Duodenal mucosa (tissue), 2 donors: ENCODE data around the gene SLC45A3.

Source experiments
- H3K27ac ChIP-seq: one replicate; pipeline ENCODE4 v1.7.0; 2013; ENCODE audit warnings: low read depth, low read length
- H3K27me3 ChIP-seq, 2 donors: one replicate each; pipeline ENCODE4 v1.7.0; 2013; ENCODE audit warnings: low read length in 2 of 2, control low read depth in 1 of 2; ENCODE audit not compliant: insufficient read depth in 2 of 2, control insufficient read depth in 1 of 2
- H3K36me3 ChIP-seq, 2 donors: one replicate each; pipeline ENCODE4 v1.7.0; 2013; ENCODE audit warnings: low read length in 2 of 2, control low read depth in 1 of 2; ENCODE audit not compliant: insufficient read depth in 2 of 2, control insufficient read depth in 1 of 2
- H3K4me1 ChIP-seq, 2 donors: one replicate each; pipeline ENCODE4 v1.7.0; 2013; ENCODE audit warnings: low read length in 2 of 2, control low read depth in 1 of 2; ENCODE audit not compliant: insufficient read depth in 2 of 2, control insufficient read depth in 1 of 2
- H3K4me3 ChIP-seq, 2 donors: one replicate each; pipeline ENCODE4 v1.7.0; 2013; ENCODE audit warnings: low read length in 2 of 2, low read depth in 1 of 2
- H3K9ac ChIP-seq, 2 donors: one replicate each; pipeline ENCODE4 v1.7.0; 2013; ENCODE audit warnings: low read length in 2 of 2, low read depth in 1 of 2
- H3K9me3 ChIP-seq, 2 donors: one replicate each; pipeline ENCODE4 v1.7.0; 2013; ENCODE audit warnings: low read length in 2 of 2, control low read depth in 1 of 2; ENCODE audit not compliant: control insufficient read depth in 1 of 2

The SLC45A3 gene

DNA sequence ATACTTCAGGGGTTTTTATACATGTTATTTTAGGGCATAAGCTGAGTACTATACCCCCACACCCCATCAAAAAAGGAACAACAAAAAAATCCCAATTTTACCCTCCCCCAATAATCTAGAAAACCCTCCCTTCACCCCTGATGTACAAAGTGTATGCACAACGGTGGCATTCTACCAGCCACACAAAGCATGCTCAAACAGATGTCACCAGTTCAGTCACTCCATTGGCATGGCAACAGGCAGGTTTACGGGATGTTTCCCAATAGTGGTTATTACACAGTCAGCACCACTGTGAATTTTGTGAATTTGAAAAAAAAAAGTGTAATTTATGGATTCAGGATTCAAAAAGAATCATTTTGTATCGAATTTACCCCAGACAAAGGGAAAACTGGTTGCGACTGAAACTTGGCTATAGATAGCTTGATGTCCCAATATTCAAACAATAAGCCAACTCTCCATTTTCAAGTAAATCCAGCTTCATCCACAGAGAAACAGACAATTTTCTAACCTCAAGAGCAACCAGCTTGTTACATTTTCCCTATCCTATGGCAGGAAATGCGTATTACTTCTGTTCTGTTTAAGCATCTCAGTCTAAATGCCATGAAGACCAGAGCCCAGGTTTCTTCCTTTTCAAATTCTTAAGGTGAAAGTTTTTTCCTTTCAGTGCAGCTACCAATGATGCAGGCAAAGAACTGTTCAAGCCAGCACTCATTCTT is 34.0 kb upstream of the SLC45A3 start:
- H3K9me3 ChIP-seq = no peaks in the 10 kb centered on the region
- no peak overlapping the region for H3K9ac ChIP-seq
- no peak overlapping the region for H3K27ac ChIP-seq
- peaks cover 3 to 11% of the 10 kb centered on the region in 2 donors for H3K4me1 ChIP-seq
- H3K27me3 ChIP-seq = no peaks in the 10 kb centered on the region
- H3K36me3 ChIP-seq = peaks cover 21 to 27% of the 10 kb centered on the region in 2 donors
- H3K4me3 ChIP-seq = no peak overlapping the region

DNA sequence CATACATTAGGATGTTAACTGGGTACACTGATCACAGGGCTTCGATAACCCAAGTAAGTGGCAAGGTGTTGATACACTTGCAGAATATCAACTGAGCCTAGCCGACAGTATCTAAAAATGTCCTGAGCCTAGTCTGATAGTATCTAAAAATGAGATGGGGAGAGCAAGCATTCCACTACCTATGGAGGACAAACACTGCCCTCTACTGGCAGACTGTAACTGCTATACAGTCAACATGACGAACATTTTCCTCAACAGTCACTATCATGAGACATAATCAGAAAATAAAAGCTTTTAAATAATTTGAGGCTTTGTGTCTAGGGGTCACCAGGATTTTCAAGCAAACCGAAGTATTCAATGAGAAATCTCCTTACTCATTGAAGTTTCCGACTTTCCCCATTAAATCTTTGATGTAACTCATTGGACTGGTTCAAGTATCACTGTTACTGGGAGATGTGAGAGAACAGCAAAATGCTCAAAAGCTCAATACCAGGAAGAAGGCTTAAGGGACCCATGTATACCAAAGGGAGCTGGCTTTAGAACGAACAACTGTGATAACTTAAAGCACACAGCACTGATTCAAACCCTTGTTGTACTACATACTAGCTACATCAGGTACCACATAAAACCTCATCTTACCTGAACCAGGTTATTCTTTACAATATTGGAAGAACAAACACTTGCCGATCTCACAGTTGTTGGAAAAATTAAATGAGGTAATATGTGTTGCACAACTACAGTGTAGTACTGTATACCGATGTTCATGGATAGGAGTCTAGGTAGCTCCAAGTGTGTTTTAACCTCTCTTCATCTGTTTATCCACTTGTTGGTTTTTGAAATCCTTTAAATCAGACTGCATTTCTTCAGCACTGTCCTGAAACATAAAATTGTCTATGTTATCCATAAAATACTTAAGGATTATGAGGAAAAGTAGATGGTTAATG is 31.1 kb upstream of the SLC45A3 start:
- Histone ChIP-seq H3K27me3 (no peaks in the 10 kb centered on the region), H3K36me3 (peaks cover 7 to 11% of the 10 kb centered on the region in 2 donors), H3K27ac (no peak overlapping the region), H3K9me3 (no peaks in the 10 kb centered on the region), H3K9ac (no peak overlapping the region), H3K4me1 (peaks cover 0 to 5% of the 10 kb centered on the region in 2 donors), H3K4me3 (no peak overlapping the region)

DNA sequence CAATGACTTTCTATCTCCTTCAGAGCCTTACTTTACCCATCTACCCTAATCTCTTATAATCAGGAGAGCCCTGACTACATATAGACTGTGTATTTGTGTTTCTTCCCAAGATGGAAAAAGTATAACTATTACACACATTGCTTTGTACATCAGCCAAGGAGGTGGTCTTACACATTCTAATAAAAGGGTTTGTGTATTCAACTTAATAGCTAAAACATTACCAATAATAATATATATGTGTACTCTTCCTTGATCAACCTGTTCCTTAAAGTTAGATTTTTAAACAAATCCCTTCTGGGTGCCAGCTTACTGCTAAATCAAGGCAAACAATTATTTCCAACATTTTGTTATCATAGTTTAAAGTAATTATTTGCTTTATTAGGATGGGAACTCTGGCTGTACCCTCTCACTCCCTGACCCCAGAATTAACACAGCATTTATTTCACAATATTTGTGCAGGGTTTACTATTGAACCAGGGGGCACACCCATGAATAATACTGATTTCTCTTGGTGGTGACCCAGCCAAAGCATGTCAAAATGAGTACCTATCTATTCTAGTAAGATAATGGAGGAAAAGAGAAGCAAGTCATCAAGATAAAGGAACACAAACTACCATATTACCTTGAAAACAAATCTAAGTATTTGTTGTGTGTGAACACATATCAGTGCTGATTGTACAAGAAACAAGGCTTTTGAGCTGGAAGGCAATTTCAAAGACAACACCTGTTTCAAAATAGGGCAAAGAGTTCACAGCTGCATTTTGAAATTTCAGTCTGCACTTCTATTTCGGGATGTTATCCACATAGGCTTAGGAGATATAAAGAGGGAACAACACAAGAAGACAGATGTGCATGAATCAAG is 30.1 kb upstream of the SLC45A3 start:
- Histone ChIP-seq H3K9me3 (no peaks in the 10 kb centered on the region), H3K36me3 (peaks cover 3 to 8% of the 10 kb centered on the region in 2 donors), H3K4me1 (no peaks in the 10 kb centered on the region), H3K4me3 (no peak overlapping the region), H3K9ac (no peak overlapping the region), H3K27me3 (no peaks in the 10 kb centered on the region), H3K27ac (no peak overlapping the region)

DNA sequence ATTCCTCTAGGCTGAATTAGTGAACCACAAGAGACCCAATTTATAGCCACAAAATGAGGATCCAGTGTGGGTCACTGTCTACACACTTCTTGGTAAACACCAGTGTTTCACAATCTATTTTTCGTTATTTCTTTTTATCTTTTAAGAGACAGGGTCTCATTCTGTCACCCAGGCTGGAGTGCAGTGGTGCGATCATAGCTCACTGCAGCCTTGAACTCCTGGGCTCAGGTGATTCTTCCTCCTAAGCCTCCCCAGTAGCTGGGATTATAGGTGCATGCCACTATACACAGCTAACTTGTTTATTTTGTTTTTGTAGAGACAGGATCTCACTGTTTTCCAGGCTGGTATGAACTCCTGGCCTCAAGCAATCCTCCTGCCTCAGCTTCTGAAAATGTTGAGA is 29.3 kb upstream of the SLC45A3 start:
- Histone ChIP-seq H3K9ac (no peak overlapping the region), H3K27ac (no peak overlapping the region), H3K4me3 (no peak overlapping the region), H3K27me3 (no peaks in the 10 kb centered on the region), H3K36me3 (peaks cover 0 to under 1% of the 10 kb centered on the region in 2 donors), H3K4me1 (no peaks in the 10 kb centered on the region), H3K9me3 (no peaks in the 10 kb centered on the region)

DNA sequence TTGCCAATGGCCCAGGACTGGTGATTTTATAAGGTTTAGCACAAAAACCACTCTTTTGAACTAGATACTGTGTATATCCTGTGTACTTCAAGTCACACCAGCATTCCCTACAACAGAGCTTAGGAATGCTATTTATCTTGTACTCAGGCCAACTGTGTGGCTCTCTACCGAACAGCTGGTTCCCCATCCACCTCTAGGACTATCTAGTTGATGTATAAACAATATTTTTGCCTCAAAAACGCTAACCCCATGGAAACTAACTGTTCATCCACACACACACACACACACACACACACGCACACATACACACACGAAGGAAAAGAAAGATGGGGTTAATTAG is 28.7 kb upstream of the SLC45A3 start:
- Histone ChIP-seq H3K9me3 (no peaks in the 10 kb centered on the region), H3K4me3 (no peak overlapping the region), H3K9ac (no peak overlapping the region), H3K27me3 (no peaks in the 10 kb centered on the region), H3K4me1 (no peaks in the 10 kb centered on the region), H3K36me3 (peaks cover 0 to 2% of the 10 kb centered on the region in 2 donors), H3K27ac (no peak overlapping the region)

- Histone ChIP-seq H3K9ac (no peak overlapping the region), H3K4me3 (no peak overlapping the region), H3K4me1 (no peaks in the 10 kb centered on the region), H3K9me3 (no peaks in the 10 kb centered on the region), H3K27ac (no peak overlapping the region), H3K36me3 (peaks cover 0 to 4% of the 10 kb centered on the region in 2 donors), H3K27me3 (no peaks in the 10 kb centered on the region)
These were observed 26.5 kb upstream of the SLC45A3 start for GRCh38 chr1:205706601-205707502.

GRCh38 chr1:205704903-205705302 is 24.6 kb upstream of the SLC45A3 start:
- H3K27me3 ChIP-seq = no peaks in the 10 kb centered on the region
- no peaks in the 10 kb centered on the region for H3K4me1 ChIP-seq
- H3K9ac ChIP-seq = no peak overlapping the region
- no peaks in the 10 kb centered on the region for H3K9me3 ChIP-seq
- no peak overlapping the region for H3K27ac ChIP-seq
- H3K4me3 ChIP-seq = no peak overlapping the region
- peaks cover 0 to 4% of the 10 kb centered on the region in 2 donors for H3K36me3 ChIP-seq

GRCh38 chr1:205703072-205703471 is 22.8 kb upstream of the SLC45A3 start:
- H3K27ac ChIP-seq = no peak overlapping the region
- H3K9me3 ChIP-seq = no peaks in the 10 kb centered on the region

DNA sequence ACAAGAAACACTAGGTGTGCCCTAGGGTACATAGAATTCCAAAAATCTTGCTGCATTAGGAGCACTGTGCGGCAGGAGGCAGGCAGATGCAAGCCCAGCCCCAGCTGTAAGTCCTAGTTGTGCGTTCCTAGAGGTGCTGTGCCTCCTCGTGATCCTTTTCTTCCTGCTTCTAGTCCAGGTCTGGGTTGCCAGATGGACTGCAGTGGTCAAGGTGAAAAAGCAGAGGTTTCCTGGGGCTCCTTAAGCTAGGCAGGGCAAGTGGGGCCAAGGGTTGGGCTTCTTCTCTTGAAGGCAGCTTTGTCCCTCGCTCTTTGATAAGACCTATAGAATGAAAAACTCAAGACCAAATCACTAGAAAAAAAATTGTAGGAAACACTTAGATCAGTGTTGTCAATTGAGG is 21.6 kb upstream of the SLC45A3 start:
- Histone ChIP-seq H3K27ac (no peak overlapping the region), H3K36me3 (peaks cover 0 to 4% of the 10 kb centered on the region in 2 donors), H3K9me3 (no peaks in the 10 kb centered on the region), H3K27me3 (no peaks in the 10 kb centered on the region), H3K9ac (no peak overlapping the region), H3K4me3 (no peak overlapping the region), H3K4me1 (peaks cover 4 to 5% of the 10 kb centered on the region in 2 donors)

More at GRCh38 chr1:205703072-205703471, 22.8 kb upstream of the SLC45A3 start:
- no peaks in the 10 kb centered on the region for H3K27me3 ChIP-seq
- no peaks in the 10 kb centered on the region for H3K4me1 ChIP-seq
- H3K4me3 ChIP-seq = no peak overlapping the region
- no peak overlapping the region for H3K9ac ChIP-seq
- peaks cover 0 to 4% of the 10 kb centered on the region in 2 donors for H3K36me3 ChIP-seq
